ENCODE results near the gene SQOR. TPM values are rescaled to one million over a fixed set of nuclear protein-coding genes. Genes with fewer than 3 reads are reported as not detected.

SQOR gene
- total RNA-seq, 4 donors from 2014 or later, result 49.8 to 56.6 (median 55.2) TPM

DNA sequence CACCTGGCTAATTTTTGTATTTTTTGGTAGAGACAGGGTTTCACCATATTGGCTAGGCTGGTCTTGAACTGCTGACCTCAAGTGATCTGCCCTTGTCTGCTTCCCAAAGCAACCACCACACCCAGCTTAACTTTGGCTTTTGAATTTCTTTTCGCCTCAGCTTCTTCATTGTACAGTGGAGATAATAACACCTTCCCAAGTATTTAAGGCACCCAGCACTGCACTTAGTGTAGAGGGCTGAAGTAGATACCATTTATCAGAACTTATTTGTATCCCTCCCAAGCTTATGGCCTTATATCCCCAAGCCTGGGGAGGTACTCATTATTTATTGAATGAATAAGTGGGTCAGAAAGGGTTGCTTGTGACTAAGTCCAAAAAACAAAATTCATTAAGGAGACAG, 2.3 kb downstream of the SQOR start:
- Histone ChIP-seq H3K36me3 (no peaks in the 10 kb centered on the region), H3K4me3 (replicated peaks in 1 of 3) (peak overlapping the region in 1 of 3 donors; percentile 18), H3K4me1 (peaks cover 26 to 47% of the 10 kb centered on the region in 2 donors), H3K27me3 (no peaks in the 10 kb centered on the region), H3K9me3 (no peaks in the 10 kb centered on the region), H3K27ac (peak overlapping the region; percentile 88 to 95 (median 90))
- intact Hi-C loops (cut with DNase I), result no loop called here
- TF ChIP-seq, protein P1, sequence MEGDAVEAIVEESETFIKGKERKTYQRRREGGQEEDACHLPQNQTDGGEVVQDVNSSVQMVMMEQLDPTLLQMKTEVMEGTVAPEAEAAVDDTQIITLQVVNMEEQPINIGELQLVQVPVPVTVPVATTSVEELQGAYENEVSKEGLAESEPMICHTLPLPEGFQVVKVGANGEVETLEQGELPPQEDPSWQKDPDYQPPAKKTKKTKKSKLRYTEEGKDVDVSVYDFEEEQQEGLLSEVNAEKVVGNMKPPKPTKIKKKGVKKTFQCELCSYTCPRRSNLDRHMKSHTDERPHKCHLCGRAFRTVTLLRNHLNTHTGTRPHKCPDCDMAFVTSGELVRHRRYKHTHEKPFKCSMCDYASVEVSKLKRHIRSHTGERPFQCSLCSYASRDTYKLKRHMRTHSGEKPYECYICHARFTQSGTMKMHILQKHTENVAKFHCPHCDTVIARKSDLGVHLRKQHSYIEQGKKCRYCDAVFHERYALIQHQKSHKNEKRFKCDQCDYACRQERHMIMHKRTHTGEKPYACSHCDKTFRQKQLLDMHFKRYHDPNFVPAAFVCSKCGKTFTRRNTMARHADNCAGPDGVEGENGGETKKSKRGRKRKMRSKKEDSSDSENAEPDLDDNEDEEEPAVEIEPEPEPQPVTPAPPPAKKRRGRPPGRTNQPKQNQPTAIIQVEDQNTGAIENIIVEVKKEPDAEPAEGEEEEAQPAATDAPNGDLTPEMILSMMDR (IDR thresholded peaks at IDR 0.05), result no peak
- no peak for TF ChIP-seq POLR2A (IDR thresholded peaks at IDR 0.05)
- no peak for DNase-seq
- 89 to 91% methylated on average over 1 of the region's 1 CpG for WGBS, 2 donors

DNA sequence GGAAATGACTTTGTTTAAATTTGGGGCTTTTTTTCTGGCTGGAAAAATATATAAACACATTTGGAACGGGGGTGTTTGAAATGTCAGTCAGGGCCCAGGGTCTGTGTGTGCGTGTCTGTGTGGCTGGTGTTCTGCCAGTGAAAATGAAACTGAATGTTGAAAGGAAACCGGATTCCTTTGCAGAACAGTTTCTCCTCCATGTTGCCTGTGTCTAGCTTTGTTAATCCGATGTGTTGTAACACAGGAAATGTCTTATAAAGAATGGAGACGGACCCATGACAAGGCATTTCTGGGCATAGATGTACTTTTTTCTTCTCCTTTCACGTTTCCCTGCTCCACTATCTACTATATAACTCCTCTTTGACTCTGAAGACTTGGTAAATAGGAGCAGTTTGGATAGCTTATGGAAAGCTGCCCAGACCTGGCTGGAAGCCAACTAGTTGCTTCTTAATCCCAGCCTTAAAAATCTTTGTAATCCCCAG, 2.8 kb downstream of the SQOR start:
- H3K4me3 ChIP-seq (replicated peaks in 1 of 3), result peak overlapping the region in 1 of 3 donors; percentile 18
- H3K9me3 ChIP-seq, result no peaks in the 10 kb centered on the region
- peak; percentile 64 to 67 for DNase-seq
- H3K36me3 ChIP-seq, result no peaks in the 10 kb centered on the region
- no peaks in the 10 kb centered on the region for H3K27me3 ChIP-seq
- intact Hi-C loops (cut with DNase I), result no loop called here
- WGBS, 2 donors, result 0 to 2% methylated on average over 6 of the region's 6 CpGs
- H3K27ac ChIP-seq, result peak overlapping the region; percentile 88 to 95 (median 90)
- H3K4me1 ChIP-seq, result peaks cover 29 to 50% of the 10 kb centered on the region in 2 donors
- TF ChIP-seq, protein P1 (IDR thresholded peaks at IDR 0.05), result no peak
- TF ChIP-seq POLR2A (IDR thresholded peaks at IDR 0.05), result no peak

DNA sequence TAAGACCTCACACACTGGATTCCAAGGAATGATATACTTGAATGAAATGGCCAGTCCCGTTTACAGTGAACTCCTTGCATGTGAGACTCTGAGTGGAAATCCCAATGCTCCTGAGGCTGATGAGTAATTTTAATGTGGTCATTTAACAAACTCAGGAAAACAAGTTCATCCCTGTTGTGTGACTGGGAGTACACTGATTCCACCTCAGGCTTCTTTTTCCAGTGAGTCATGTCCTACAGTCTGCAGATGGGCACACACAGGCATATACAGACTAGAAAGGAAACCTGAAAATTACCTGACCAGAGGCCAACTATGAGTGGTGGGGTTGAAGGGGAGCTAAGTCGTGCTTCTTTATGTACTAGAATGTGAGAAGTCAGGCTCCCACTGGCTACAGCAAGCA, 5.8 kb downstream of the SQOR start:
- H3K36me3 ChIP-seq, result no peaks in the 10 kb centered on the region
- TF ChIP-seq, protein P1 (IDR thresholded peaks at IDR 0.05), result no peak
- TF ChIP-seq POLR2A (IDR thresholded peaks at IDR 0.05), result no peak
- H3K27ac ChIP-seq, result peak overlapping the region in 1 of 3 donors; percentile 1
- no peak overlapping the region for H3K4me3 ChIP-seq (replicated peaks in 1 of 3)
- H3K4me1 ChIP-seq, result peaks cover 28 to 64% of the 10 kb centered on the region in 2 donors
- no peaks in the 10 kb centered on the region for H3K9me3 ChIP-seq
- no peak for DNase-seq
- WGBS, 2 donors, result 34 to 61% methylated on average over 2 of the region's 2 CpGs
- intact Hi-C loops (cut with DNase I), result no loop called here
- H3K27me3 ChIP-seq, result no peaks in the 10 kb centered on the region

DNA sequence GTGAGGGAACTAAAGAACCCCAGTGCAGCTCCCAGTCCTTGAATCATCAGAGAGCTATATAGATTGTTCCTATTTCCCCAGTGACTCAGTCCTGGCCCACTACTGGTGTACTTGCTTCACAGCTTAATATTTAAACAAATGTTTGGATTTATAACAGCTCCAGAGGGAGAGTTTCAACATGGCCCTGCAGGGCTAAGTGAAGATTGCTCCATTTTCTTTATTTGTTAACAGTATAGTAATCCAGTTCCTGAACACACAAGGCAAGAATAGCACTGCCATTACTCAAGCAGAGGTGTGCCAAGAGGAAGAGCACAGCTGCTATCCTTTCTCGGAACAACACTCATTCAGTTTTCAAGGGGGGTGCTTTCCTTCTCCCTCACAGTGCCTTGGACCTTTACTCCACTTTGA, 6.5 kb downstream of the SQOR start:
- Histone ChIP-seq H3K27me3 (no peaks in the 10 kb centered on the region), H3K36me3 (no peaks in the 10 kb centered on the region), H3K27ac (peak overlapping the region in 2 of 3 donors; percentile 1 to 33), H3K4me1 (peaks cover 23 to 69% of the 10 kb centered on the region in 2 donors), H3K4me3 (replicated peaks in 1 of 3) (no peak overlapping the region), H3K9me3 (no peaks in the 10 kb centered on the region)
- intact Hi-C loops (cut with DNase I), result no loop called here
- 53 to 65% methylated on average over 1 of the region's 1 CpG for WGBS, 2 donors
- no peak for DNase-seq
- no peak for TF ChIP-seq POLR2A (IDR thresholded peaks at IDR 0.05)
- TF ChIP-seq, protein P1 (IDR thresholded peaks at IDR 0.05), result no peak

DNA sequence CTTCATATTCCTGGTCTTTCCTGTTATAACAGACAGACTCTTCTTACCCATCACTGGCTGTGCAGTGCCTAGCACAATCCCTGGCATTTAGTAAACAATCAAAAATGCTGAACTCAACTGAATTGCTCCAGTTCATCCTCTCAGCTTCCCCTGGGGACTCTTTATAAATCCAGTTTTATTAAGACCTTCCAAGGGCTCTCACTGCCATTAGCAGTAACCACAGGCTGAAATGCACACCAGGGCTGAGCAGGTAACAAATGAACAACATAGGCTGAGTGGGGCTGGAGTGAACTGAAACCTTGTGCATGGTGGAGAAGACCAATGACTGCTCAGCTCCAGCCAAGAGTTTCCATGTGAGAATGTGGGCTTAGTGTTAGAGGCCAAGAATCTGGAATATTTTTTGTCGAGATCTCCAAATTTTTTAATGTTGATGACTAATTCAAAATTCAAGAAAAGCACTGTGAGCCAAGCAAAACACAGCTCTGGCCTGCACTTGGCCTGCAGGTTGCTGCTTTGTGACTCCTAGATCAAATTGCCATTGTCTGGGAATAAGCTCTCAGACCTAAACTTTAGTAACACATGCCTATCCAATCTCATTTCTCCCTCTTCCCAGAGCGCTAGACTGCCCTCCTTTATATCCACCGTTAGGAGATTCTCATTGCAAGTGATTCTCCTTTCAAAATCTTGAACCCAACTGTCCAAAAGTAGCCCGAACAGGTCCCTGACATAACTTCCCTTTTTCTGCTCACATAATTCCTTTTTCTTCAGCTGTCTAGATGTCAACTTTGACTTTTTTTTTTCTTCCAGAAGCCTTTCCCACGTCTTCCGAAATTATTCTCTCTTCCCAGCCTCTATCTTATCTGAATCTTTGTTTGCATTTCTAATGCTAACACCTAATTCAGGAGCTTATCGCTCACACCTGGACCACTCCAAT, 7.4 kb downstream of the SQOR start:
- intact Hi-C loops (cut with DNase I), result no loop called here
- 59 to 68% methylated on average over 7 of the region's 7 CpGs for WGBS, 2 donors
- no peak for TF ChIP-seq POLR2A (IDR thresholded peaks at IDR 0.05)
- TF ChIP-seq, protein P1 (IDR thresholded peaks at IDR 0.05), result no peak
- Histone ChIP-seq H3K27me3 (no peaks in the 10 kb centered on the region), H3K9me3 (no peaks in the 10 kb centered on the region), H3K4me1 (peaks cover 14 to 61% of the 10 kb centered on the region in 2 donors), H3K36me3 (no peaks in the 10 kb centered on the region), H3K27ac (peak overlapping the region in 2 of 3 donors; percentile 1 to 33), H3K4me3 (replicated peaks in 1 of 3) (no peak overlapping the region)
- no peak for DNase-seq
